ENCODE measurements around the gene CD164L2.

CD164L2 gene

DNA sequence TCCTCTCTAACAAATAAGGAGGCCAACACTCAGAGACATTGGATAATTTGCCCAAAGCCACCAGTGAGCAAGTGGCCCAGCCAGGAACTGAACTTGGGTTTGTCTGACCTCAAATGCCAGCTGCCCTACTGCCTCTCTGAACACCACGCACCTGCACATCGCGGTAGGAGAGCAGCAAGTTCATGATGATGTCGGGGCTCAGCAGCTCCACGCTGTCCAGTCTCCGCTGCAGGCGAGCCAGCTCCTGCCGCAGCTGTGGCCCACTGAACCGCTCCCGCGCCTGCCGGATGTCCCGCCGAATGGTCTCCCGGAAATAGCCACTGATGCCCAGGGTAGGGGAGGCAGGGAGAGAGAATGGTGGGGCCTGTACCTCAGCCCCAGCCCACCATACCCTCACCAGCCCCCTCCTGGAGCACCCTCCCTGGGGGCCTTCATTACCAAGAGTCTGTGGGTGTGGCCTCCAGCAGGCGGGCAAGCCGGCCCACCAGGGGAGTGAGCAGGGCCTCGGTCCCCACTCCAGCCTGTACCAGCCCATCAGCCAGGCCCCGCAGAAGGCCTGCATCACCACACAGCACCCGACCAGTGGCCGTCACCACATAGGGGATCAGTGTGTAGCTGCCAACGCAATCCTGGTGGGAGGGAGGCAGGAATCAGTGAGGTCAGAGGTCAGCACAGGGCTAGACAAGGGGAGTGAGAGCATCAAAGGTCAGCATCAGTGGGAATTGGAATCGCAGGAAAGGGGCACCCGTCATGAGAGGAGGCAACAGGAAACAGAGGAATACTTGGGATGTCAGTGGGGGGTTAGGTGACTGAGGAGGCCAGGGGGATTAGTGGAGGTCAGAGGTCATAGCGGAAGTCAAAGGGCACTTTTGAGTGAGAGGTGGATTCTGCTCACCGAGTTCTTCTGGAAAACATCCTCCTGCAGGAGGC lies 19.1 kb downstream of the CD164L2 start:
- no peak for DNase-seq (ENCODE audit: low read depth)

DNA sequence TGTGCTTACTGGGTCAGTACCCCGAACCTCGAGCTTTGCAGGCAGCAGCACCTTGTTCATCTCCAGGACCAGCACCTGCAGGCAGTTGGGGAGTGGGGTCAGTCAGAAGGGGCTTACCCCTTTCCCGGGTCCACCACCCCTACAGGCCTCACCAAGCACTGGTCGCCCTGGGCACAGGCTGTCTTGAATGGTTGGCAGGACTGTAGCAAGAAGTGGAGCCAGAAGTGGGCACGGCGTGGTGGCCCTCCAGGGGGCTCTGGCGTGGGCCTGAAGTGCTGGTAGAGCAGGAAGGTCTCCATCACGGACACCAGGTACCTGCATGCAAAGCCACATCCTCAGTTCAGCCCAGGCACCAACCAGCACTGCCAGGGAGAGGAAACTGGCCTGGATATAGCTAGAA lies 21.6 kb downstream of the CD164L2 start:
- DNase-seq (ENCODE audit: low read depth), result no peak

DNA sequence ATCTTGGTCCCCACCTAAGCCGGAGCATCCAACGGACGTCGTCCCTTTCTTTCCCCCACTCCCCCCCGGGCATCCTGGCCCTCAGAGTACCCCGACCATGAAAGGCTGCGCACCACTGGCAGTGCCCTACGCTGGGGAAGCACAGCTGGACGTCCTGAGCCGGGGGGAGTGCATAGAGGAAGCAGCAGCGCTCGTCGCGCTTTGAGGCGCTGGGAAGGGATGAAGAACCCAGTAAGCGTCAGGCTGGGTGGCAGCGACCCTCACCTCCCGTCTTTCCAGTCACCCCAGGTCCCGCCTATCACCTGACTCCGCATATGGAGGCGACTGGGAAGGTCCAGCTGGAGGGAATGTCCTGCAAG lies 22.1 kb downstream of the CD164L2 start:
- no peak for DNase-seq (ENCODE audit: low read depth)

DNA sequence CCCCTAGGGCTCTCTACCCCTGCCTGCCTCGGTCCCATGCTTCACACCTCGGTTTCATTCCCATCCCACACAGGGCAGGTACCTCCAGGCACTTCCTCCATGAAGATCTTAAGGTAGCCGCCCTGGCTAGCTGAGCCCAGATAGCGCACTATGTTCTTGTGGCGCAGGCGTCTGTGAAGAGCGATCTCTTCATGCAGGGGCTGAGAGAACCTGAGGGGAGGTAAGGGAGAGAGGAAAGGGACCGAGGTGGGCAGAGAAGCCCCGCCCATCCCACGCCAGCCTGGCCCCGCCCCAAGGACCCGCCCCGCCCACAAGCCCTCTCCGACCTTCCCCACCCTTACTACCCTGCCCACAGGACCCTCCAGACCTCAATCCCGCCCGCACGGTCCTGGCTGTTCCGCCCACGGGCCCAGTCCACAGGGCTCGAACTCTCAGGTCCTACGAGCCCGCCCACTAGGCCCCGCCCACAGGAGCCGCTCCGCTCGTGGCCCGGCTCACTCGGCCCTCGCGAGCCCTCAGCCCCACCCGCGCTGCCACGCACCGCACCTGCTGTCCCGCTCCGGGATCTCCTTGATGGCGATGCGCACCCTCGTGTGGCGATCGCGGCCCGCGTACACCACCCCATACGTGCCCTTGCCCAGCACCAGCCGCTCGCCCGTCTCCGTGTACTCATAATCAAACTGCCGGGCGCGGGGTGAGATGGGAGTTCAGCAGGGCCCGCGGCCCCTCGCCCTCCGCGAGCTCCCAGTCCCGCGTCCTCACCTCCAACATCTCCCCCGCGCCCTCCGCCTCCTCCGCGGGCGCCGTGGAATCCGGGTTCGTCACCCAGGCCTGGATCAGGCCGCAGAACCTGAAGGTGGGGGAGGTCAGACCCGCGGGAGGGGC lies 22.7 kb downstream of the CD164L2 start:
- DNase-seq (ENCODE audit: low read depth), result peak; percentile 34

DNA sequence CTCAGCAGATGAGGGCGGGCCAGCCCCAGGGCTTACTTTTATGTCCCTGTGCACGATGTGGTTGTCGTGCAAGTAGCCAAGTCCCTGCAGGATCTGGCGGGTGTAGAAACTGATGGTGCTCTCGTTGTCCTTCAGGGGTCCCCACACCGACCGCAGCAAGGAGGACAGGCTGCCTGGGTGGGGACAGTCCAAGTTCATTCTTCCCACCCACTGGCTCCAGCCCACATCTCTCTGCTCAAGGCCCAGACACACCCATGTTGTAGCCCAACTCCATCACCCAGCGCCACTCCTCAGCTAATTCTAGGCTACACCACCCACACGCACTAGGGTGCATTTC lies 23.3 kb downstream of the CD164L2 start:
- no peak for DNase-seq (ENCODE audit: low read depth)

DNA sequence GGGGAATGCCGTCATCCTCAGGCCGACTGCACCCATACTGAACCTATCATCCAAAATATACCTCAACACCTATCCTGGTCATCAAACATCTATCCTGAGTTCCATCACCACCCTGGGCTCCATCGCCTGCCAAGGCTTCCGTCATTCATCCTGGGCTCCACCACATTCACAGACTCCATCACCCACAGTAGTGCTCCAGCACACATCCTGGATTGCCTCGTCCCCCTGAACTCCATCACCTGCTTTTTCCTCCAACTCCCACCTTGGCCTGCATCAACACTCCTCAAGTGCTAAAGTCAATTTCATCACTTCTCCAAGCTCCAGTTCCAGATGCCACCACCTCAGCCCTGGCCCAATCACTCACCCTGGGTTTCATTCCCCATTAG lies 24.2 kb downstream of the CD164L2 start:
- DNase-seq (ENCODE audit: low read depth), result no peak

DNA sequence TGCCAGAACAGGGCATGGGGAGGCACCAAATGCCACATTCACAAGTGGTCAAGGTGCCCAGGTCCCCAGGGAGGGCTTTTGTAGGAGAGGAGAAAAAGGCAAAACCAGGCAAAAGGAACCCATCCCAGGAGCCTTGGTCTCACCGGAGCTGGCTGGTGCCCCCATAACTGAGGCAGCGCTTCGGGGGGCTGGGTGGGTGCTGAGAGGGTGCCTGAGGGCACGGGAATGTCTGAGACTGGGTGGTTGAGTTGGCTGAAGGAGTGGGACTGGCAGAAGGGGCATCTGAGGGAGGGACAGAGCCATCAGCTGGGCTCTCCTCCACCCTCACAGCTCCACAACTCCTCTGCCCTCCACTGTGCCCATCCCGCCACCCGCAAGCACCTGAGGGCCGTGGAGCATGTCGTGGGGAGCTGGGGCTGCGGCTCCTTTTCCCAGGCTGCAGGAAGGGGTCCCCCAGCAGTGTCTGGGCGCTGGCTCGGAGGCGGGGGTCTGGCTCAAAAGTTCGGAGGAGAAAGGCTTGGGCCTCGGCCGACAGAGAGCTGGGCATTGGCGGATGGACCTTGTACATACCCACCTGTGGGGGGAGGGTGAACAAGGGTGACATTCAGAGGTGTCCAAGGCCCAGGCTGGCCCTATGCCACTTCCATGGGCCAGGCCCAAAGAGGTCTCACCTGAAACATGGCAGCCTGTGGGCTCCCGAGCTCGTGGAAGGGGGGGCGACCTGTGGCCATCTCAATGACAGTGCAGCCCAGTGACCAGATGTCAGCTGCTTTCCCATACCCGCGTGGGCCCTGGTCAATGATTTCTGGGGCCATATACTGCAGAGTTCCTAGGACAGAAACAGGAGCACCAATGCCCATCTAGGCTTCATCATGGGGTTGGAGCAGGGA lies 24.9 kb downstream of the CD164L2 start:
- no peak for DNase-seq (ENCODE audit: low read depth)

DNA sequence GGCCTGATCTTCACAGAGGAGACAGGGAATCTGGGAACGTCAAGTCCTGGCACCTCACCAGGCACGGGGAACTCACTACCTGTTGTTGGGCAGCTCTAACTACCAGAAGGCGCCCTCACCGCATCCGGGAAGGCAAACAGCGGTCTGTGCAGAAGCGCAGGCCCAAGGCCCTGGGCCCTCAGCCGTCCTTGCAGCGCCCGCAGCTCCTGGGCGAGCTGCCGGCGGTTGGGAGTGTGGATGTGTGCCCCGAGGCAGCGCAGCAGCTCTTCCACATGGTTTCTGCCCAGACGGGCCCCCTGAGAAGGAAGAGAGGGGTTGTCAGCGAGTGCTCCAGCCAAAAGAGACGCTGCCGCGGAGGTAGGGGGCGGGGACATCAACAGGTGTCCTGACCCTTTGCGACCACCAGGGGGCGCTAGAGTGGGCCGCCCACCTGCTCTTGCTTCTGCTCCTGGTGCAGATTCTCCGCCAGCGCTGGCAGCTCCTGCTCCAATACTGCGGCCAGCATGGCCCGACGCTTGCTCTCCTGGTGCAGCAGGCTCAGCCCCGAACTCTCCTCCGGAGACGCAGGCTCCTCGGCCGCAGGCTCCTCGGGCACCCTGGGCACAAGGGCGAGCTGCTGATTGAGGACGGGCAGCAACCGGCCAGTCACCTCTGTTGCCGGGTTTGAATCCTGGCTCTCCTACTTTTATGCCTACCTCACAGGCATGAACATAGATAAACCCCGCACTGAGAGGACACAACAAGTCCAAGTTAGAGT lies 25.7 kb downstream of the CD164L2 start:
- peak; percentile 68 for DNase-seq (ENCODE audit: low read depth)

DNA sequence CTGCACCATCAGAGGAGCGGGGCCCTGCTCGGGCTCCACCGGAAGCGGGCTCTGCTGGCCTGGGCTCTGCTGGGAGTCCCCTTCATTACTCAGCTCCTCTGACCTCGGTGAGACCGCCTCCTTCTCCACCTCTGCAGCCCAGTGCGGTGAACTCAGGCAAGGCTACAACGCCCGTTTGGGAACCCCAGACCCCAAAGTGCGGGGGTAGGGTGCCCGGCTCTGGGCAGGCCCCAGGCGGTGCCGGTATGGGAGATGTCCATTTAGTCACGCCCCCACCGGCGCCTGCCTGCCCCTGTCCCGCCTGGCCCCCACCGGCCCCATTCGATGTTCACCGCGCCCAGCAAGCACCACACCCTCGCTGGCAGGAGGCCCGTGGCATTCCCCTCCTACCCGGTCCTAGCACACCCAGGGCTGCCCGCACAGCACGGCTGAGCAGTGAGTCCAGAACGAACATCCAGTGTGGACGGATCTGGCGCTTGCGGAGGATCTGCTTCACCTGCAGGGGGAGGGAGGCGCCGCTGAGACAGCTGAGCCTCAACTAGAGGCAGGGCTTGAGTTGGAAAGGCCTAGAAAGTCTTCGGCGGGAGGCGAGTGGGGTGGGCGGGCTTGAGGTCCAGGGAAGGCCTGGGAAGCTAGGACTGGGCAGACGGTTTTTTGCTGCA lies 26.4 kb downstream of the CD164L2 start:
- no peak for DNase-seq (ENCODE audit: low read depth)

DNA sequence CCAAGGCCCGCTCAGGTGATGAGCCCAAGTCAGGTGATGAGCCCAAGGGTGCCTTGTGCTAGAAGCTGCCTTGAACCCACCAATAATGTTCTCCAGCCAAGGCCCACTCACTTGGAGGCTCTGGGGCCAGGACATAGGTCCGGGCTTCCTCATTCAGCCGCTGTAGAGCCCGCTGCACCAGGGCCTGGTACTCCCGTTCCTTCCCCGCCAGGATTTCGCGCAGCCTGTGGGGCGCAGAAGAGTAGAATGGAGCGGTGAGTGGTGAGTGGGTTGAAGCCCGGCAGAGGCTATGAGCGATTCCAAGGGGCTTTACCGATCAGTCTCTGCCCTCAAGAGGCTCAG lies 26.9 kb downstream of the CD164L2 start:
- no peak for DNase-seq (ENCODE audit: low read depth)

DNA sequence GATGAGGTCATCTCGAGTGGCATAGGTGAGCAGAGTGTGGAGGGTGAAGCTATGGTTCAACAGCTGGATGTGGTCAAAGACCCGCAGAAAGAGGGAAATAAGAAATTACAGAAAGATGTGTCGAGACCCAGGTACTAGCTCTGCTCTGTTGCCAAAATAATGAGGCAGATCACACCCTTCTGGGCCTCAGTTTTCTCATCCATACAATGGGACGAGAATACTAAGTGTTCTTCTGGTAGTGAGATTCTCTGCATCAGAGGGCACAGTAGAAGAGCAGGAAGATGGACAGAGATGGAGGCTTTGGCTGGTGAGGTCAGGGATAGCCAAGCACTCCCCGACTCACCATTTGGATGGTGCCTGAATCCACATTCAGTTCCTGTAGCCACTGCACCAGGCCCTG lies 27.4 kb downstream of the CD164L2 start:
- DNase-seq (ENCODE audit: low read depth), result no peak

DNA sequence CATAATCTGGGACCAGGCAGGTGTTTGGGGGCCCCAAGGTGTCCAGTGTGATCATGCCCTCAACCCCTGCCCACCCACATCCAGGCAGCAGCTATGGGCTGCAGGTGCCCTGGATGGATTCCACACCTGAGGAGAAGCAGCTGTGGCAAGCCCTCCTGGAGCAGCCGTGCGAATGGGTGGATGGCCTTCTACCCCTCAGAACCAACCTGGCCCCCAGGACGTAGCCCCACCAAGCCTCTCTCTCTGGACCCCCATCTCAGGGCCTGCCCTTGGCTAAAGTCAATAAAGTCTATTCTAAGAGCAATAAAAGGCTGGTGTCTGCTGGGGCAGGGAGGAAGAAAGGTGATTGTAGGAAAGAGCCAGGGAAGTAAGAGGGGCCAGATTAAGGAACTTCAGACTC lies 29.5 kb downstream of the CD164L2 start:
- DNase-seq (ENCODE audit: low read depth), result no peak

DNA sequence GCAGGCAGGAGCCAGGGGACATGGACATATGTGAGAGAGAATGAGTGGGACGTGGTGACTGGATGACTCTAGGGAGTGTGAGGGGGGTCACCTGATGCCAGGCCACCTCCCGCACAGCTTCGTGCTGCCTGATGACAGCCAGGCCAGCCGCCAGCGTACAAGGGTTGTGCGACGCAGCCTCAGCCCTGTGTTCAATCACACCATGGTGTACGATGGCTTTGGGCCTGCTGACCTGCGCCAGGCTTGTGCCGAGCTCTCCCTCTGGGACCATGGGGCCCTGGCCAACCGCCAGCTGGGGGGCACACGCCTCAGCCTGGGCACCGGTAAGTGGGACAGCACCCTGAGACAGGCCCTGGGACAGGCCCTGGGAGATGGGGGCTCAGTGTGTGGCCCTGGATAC lies 30.0 kb downstream of the CD164L2 start:
- no peak for DNase-seq (ENCODE audit: low read depth)

DNA sequence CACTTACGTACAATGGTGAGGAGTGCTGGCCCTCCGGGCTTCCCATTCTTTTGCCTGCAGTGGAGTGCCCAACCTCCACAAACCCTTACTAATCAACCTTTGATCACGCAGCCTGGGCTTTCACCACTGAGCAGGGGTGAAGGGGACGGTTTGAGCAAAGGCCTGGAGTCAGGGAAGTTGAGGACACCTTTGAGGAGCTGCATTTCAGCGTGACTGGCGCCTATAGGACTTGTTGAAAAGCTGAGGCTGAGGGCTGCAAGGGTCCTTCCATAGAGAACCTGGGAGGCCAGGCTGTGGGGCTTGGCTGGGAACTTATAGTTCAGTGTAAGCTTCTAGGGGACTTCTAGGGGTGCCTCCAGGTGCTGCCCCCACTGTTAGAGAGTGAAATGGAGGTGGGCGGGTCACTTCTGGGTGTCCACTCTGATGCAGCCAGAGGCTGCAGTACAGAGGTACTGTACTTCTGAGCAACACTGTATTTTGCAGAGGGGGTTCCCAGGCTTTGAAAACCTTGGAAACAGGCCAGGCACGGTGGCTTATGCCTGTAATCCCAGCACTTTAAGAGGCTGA lies 31.5 kb downstream of the CD164L2 start:
- no peak for DNase-seq (ENCODE audit: low read depth)

DNA sequence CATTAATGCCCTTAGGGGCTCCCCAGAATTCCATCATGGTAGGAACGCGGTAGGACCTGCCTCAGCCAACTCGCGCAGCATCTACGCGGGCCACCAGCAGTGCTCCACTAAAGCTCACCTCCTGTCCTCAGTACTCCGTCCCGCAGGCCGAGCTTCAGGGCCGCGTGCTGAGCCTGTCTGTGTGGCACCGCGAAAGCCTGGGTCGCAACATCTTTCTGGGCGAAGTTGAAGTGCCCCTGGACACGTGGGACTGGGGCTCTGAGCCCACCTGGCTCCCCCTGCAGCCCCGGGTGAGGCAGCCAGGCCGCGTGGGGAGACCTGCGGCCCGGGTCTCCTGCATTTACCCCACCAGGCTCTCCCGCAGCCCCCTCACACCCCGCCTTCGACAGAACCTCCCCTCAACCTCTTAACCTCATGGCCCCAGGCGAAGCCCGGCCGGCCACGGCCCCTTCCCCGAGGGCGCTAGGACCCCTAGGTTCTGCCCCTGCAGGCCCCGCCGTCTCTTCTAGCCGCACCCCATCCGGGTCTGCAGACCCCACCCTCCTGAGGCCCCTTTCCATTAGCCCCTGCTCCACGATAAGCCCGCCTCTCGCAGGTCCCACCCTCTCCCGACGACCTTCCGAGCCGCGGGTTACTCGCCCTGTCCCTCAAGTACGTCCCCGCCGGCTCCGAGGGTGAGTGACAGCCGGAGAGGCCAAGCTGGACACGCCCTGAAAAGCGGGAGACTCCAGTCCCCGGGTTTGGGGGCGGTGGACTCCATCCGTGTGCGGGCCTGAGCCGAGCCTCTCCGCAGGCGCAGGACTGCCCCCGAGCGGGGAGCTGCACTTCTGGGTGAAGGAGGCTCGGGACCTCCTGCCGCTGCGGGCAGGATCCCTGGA lies 32.2 kb downstream of the CD164L2 start:
- no peak for DNase-seq (ENCODE audit: low read depth)

DNA sequence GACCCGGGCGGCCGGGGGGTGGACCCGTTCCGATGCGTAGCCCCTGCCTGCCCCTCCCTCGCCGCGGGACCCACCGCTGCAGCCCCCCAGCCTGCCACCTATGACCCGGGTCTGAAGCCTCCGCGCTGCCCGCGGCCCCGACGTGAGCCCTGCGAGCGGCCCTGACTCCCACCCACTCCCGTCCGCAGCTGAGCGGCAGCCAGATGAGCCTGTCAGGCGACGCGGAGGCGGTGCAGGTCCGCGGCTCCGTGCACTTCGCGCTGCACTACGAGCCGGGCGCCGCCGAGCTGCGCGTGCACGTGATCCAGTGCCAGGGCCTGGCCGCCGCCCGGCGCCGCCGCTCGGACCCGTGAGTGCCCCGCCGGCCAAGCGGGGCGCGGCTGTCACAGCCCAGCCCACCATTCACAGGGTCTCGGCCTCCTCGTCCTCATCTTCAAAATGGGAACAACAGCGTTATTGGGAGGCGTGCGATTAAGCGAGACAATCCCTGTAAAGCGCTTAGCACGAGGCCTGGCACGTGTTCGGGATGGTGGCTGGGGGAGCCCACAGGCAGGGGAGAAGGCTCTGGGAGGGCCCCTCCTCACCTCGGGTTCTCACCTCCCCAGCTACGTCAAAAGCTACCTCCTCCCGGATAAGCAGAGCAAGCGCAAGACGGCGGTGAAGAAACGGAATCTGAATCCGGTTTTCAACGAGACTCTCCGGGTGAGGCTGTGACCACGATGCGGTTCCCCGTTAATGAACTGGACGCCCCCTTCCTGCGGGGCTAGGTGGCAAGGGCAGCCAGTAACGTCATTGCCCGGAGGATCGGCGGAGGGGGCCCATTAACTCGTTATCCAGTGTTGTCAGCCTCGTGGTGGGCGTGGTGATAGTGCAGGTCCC lies 33.1 kb downstream of the CD164L2 start:
- no peak for DNase-seq (ENCODE audit: low read depth)

DNA sequence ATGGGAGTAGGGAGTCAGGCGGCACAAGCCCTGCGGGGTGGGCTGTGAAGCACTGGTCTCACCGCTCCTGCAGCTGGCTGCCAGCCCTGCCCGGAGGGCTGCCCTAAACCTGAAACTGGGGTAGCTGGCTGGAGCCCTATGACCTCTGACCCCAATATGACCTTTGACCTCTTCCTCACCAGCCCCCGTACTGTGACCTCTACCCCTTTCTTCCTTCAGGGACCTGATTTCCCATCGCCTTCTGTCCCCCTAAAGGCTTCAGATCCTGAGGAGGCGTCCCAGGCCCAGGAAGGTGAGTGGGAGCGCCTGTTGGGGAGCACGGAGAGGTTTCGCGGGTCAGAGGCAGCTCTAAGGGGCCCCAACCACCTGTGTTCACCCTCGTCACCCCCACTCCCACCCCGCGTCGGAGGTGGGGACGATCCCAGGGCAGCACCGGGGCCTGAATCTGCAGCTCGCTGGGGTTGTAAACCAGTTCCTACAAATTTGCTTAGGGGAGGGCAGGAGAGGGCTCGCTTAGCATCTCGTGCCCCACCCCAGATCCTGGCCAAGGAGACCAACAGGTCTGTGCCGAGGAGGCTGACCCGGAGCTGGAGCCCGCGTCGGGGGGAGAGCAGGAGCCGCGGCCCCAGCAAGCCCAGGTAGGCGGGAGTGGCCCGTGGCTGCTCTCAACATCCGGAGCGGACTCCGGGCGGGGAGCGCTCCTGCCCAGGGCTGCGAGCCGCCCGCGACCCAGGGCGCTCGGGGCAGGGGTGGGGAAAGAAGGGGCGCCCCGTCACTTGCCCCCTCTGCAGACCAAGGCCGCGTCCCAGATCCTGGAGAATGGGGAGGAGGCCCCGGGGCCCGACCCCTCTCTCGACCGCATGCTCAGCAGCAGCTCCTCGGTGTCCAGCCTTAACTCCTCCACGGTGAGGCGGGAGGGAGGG lies 34.0 kb downstream of the CD164L2 start:
- no peak for DNase-seq (ENCODE audit: low read depth)

All from stimulated activated CD8-positive, alpha-beta memory T cell treated with anti-CD3 and anti-CD28 coated beads, Interleukin-15, amount 100 ng/mL, for 1 hour (primary cell).